Islet precursor cell (in vitro differentiated cells): ENCODE results near the gene CRYBB1.

Experiments
- DNase-seq: peaks from one replicate; pipeline ENCODE4 v3.0.0-alpha.2; 2018

CRYBB1 gene

GRCh38 chr22:26617271-26618199 is at the start of gene CRYBB1:
CRYBB1 (minus strand) TSS chr22:26618027; CDS start chr22:26616319, 1,708 bp downstream.
- DNase-seq, result no peak

DNA sequence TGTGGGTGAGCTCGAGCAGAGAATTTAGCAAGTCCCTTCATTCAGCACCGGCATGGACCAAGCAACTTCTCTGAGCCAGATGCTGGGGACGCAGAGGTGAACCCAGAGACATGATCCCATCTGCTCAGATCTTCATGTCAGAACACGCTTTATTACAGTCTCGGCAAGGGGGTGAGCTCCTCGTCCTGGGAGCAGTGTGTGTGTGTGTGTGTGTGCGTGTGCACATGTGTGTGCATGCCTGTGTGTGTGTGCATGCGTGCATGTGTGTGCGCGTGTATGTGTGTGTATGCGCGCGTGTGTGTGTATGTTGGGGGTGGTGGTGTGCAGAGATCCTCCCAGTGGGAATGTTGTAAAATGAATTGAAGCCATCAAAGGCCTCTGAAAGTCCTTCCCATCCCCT is 49.3 kb upstream of the CRYBB1 start:
- no peak for DNase-seq

DNA sequence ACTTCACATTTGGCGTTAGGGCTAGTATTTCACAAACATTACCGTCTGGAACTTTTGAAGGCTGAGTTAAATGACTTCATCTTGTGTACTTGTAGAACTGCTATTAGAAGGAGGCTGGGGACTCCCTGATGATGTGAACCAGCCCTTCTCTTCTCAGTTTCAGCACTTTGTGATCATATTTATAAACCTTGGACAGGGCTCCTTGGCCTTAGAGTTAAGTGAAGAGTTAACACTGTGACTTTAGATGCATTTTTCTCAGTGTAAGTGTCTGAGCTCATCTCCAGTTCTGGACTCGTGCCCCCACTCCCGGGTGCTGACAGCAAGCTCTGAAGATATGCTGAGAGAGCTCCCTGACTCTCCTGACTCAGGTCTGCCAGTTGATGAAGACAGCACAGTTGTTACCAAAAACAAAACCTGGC is 48.0 kb upstream of the CRYBB1 start:
- no peak for DNase-seq

DNA sequence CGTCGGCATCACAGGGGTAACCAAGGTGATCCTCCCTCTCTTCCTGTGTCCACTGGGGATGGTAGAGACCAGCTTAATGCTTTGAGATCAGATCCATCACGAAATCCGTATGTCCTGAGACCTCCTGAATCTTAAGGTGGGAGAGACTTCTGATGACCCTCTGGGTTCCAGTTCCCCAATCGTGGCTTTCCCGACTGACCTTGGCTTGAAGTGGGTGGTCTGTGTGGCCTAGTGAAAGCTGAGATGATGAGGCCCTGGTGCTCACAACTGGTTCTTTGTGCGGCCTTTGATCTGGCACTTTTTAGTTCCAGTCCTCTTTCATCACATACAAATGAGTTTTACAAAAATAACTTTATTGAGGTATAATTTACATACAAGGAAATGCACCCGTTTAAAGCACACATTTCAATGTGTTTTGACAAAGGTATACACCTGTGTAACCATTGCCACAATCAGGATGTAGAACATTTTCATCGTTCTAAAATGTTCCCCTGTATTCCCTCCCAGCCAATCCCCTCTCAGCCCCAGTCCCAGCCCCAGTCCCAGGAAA is 45.6 kb upstream of the CRYBB1 start:
- no peak for DNase-seq

- no peak for DNase-seq
Measured at GRCh38 chr22:26662160-26662559, 44.3 kb upstream of the CRYBB1 start.

- DNase-seq, result no peak
Measured at GRCh38 chr22:26660961-26661578, 43.2 kb upstream of the CRYBB1 start.

DNA sequence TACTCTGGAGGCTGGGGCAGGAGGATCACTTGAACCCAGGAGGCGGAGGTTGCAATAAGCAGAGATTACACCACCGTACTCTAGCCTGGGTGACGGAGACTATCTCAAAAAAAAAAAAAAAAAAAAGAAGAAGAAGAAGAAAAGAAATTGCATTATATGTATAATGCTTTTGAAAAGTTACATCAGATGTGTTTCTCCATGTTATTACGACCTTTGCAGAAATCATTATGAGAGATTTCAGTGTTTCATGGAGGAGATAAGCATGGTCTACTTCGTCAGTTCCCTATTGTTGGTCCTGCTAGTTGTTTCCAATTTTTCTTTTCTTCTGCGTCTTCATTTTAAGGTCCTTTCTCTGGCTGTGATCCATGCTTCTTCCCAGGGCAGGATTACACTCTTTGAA is 42.5 kb upstream of the CRYBB1 start:
- DNase-seq, result no peak

DNA sequence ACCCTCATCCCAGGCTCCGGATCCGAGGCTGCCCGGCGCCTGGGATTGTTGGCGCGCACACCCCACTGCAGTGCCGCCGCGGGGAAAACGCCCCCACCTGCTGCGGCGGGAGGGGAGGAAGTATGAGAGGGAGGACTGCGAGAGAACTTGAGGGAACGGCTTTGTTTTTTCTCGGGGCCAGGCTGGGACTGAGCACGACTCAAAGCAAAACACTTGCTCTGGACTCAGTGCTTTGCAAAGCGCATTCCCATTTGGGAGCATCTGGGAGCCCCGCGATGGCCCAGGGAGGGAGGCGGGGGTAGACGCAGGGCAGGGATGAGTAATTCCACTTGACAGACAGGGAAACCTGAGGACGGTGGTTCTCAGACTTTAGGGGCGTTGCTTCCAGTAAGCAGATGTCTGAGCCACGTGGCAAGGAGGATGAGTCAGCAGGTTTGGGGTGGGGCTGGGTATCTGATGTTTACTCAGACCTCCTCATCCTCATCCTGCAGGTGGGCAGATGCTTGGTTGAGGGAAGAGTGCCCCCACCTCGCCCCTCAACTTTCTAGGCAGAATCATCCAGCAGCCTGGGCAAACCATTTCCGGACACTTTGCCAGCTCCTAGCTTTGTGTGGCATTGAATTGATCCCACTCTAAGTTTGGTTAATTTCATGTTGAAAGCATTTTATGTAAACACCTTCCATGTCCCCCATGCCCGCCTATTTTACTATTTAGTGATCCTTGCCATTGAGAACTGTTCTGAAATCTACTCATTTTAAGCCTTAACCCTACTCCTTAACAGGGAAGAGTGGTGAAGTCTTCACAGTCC is 41.0 kb upstream of the CRYBB1 start:
- DNase-seq, result peak; percentile 97

DNA sequence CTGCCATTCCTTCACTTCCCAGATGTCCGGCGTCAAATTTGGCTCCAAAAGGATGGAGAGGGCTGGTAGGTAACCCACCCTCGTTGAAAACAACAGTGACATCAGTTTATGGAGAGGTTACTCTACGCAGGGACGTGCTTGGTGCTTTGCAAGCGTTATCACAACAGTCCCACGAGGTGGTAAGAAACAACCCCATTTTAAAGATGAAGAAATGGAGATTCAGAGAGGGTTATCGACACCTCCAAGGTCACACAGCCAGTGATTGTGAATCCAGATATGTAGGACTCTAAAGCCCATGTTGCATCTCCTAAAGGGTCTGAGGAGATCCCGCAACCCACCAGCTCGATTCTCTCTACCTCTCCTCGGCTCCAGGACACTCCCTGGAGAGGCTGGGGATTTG is 40.3 kb upstream of the CRYBB1 start:
- no peak for DNase-seq

DNA sequence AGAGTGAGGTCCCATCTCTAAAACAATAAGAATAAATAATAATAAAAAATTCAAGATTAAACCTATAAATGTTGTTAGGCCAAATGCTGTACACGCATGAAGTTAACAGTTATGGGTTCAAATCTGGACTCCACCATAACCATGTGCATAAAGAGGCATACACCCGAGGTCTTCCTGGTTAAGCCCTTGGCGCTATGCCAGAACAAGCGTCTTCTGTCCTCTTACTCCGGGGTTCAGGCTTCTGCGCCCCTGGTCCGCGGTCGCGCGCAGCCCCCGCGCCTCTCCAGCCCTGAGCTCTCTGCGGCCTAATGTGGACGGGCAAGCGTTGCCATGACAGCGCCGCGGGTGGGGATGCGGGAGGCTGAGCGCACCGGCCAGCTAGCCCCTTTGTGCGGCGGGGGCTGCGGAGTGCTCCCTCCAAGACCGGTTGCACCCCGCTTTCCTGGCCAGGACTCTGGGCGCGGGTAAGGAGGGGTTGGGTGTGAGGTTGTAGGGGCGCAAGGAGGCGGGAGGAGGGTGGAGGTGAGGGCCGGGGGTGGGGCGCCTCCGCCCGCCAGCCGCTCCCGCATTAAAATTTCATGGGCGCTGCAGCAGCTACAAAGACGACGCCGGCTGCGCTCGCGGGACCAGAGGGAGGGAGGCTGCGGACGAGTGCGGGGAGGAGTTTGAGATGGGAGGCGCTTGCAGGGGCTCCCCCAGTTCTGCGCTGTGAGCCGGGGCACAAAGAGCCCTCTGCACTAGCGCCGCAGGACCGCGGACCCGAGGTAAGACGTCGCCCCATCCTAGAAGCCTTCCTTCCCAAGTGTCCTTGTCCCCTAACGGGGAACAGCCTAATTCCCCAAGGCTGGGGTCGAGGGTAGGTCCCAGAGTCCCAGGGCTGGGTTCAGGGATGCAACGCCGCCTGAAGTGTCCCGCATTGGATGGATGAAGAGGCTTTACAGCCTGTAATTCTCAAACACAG is 39.3 kb upstream of the CRYBB1 start, which contains the start of gene MIAT:
MIAT (plus strand) TSS at position 698 of the 961 bp plus-strand sequence.
- DNase-seq, result no peak

- no peak for DNase-seq
Measured at GRCh38 chr22:26651815-26652214, 34.0 kb upstream of the CRYBB1 start.

GRCh38 chr22:26650722-26651421 is 33.0 kb upstream of the CRYBB1 start:
- no peak for DNase-seq

- no peak for DNase-seq
Measured at GRCh38 chr22:26648528-26649388, 30.9 kb upstream of the CRYBB1 start.

DNA sequence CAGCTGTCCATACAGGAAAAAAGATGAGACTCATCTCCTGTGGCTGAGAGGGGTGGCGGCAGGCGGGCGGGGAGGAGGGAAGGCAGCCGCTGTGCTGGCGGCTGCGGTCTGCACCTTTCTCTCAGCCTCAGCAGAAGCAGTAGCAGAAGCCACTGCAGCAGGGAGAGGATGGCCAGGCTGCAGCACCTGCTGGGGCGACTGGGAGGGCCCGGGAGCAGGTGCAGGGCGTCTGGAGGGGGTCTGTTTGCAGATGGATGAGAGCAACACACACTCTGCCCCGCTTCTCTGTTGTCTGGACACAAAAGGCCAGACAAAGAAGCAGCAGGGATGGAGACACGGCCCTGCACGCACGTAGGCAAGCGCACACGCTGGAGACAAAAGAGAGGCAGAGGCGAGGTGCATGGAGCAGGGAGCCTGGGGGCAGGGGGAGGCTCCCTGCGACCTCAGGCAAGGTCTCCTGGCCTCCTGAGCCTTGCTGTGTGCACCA is 30.2 kb upstream of the CRYBB1 start:
- DNase-seq, result peak; percentile 72

GRCh38 chr22:26646158-26646557 is 28.3 kb upstream of the CRYBB1 start:
- peak; percentile 79 for DNase-seq

GRCh38 chr22:26643418-26644100 is 25.7 kb upstream of the CRYBB1 start:
- DNase-seq, result no peak

GRCh38 chr22:26642465-26643417 is 24.9 kb upstream of the CRYBB1 start:
- no peak for DNase-seq

GRCh38 chr22:26636296-26636695 is 18.5 kb upstream of the CRYBB1 start:
- DNase-seq, result no peak
